ENCODE results near the gene ANKS6. TPM values are rescaled to one million over a fixed set of nuclear protein-coding genes. Genes with fewer than 3 reads are reported as not detected.

The ANKS6 gene
- total RNA-seq, 1 donor from 2014 or later: 23.8 TPM

GRCh38 chr9:98778711-98779530 lies 17.4 kb downstream of the ANKS6 start:
- H3K4me3 ChIP-seq (ENCODE audit: low read depth, low read length): no peak overlapping the region
- TF ChIP-seq CTCF (conservative IDR thresholded peaks at IDR 0.05; ENCODE audit: low read depth, low read length): no peak
- DNase-seq (ENCODE audit: low read depth): peak; percentile 39

- DNase-seq (ENCODE audit: low read depth): no peak
- no peak for TF ChIP-seq CTCF (conservative IDR thresholded peaks at IDR 0.05; ENCODE audit: low read depth, low read length)
- no peak overlapping the region for H3K4me3 ChIP-seq (ENCODE audit: low read depth, low read length)
These were observed 18.1 kb downstream of the ANKS6 start for GRCh38 chr9:98778251-98778650.

- TF ChIP-seq CTCF (conservative IDR thresholded peaks at IDR 0.05; ENCODE audit: low read depth, low read length): no peak
- H3K4me3 ChIP-seq (ENCODE audit: low read depth, low read length): no peak overlapping the region
- no peak for DNase-seq (ENCODE audit: low read depth)
These were observed 18.7 kb downstream of the ANKS6 start for GRCh38 chr9:98777618-98778017.

GRCh38 chr9:98775831-98776441 lies 20.4 kb downstream of the ANKS6 start:
- no peak overlapping the region for H3K4me3 ChIP-seq (ENCODE audit: low read depth, low read length)
- TF ChIP-seq CTCF (conservative IDR thresholded peaks at IDR 0.05; ENCODE audit: low read depth, low read length): peak; percentile 87
- DNase-seq (ENCODE audit: low read depth): no peak

GRCh38 chr9:98774746-98775145 lies 21.6 kb downstream of the ANKS6 start:
- peak; percentile 85 for TF ChIP-seq CTCF (conservative IDR thresholded peaks at IDR 0.05; ENCODE audit: low read depth, low read length)
- no peak overlapping the region for H3K4me3 ChIP-seq (ENCODE audit: low read depth, low read length)
- DNase-seq (ENCODE audit: low read depth): no peak

GRCh38 chr9:98773721-98774120 lies 22.6 kb downstream of the ANKS6 start:
- no peak overlapping the region for H3K4me3 ChIP-seq (ENCODE audit: low read depth, low read length)
- no peak for TF ChIP-seq CTCF (conservative IDR thresholded peaks at IDR 0.05; ENCODE audit: low read depth, low read length)
- DNase-seq (ENCODE audit: low read depth): no peak
